Esophagus muscularis mucosa (tissue), 4 donors: ENCODE results near the gene DGCR8. TPM values are rescaled to one million over a fixed set of nuclear protein-coding genes. Genes with fewer than 3 reads are reported as not detected.

ENCODE experiments used
- DNase-seq: peaks from one replicate; pipeline ENCODE4 v3.0.0-alpha.2; 2017; ENCODE audit errors: extremely low spot score
- H3K27ac ChIP-seq, 4 donors: fragments of 200-600 bp; sonication (generic); replicated peaks in 1 of 4; 1 replicate in 3 of 4; 2 replicates in 1 of 4; pipeline ENCODE4 v1.5.1; 2016 to 2019; ENCODE audit warnings: mild to moderate bottlenecking in 1 of 4
- H3K27me3 ChIP-seq, 4 donors: fragments of 200-600 bp; sonication (generic); one replicate each; pipeline versions ENCODE4 v1.5.1 to v1.6.0; 2016 to 2019
- H3K36me3 ChIP-seq, 4 donors: fragments of 200-600 bp; sonication (generic); one replicate each; pipeline ENCODE4 v1.5.1; 2016 to 2019
- H3K4me1 ChIP-seq, 4 donors: fragments of 200-600 bp; sonication (generic); one replicate each; pipeline ENCODE4 v1.5.1; 2016 to 2019
- H3K4me3 ChIP-seq, 4 donors: fragments of 200-600 bp; sonication (generic); 1 replicate in 2 of 4; 2 replicates in 2 of 4; pipeline ENCODE4 v1.5.1; 2016 to 2019; ENCODE audit warnings: mild to moderate bottlenecking in 4 of 4, moderate library complexity in 1 of 4
- H3K9me3 ChIP-seq, 4 donors: fragments of 200-600 bp; sonication (generic); 1 replicate in 3 of 4; 2 replicates in 1 of 4; pipeline ENCODE4 v1.5.1; 2016 to 2019
- EP300 ChIP-seq: sonication (generic); formaldehyde crosslinking; IDR thresholded peaks from one replicate; pipeline ENCODE4 v1.6.1; 2017; ENCODE audit warnings: antibody characterized with exemption
- POLR2A ChIP-seq: fragments of 450-650 bp; IDR thresholded peaks from one replicate; pipeline ENCODE4 v1.6.1; 2017; ENCODE audit warnings: antibody characterized with exemption, moderate library complexity, mild to moderate bottlenecking, low read depth
- POLR2AphosphoS5 ChIP-seq, 2 donors: sonication (generic); formaldehyde crosslinking; IDR thresholded peaks; one replicate each; pipeline ENCODE4 v1.6.1; 2017; ENCODE audit warnings: antibody characterized with exemption in 2 of 2
- WGBS: methylation state at CpG from one replicate; pipeline ENCODE4 v1.1.5; 2018; 5-methylcytosine and 5-hydroxymethylcytosine counted together
- intact Hi-C: fragments of 100-400 bp; cut with DNase I; formaldehyde crosslinking; loops from one replicate; pipeline ENCODE4 v1.15.1; 2023
- total RNA-seq, 4 donors: library from RNA; depleted of rRNA; stranded (reverse); fragments of >200 nt; gene quantifications; one replicate each; pipeline versions ENCODE4 v1.1.0 to v1.2.1, GENCODE V29; 2016
- TF ChIP-seq, protein P1 (sequence below), 3 experiments: fragments of 200-600 bp in 2 of 3; fragments of 450-650 bp in 1 of 3; sonication (generic) in 2 of 3; IDR thresholded peaks; one replicate each; pipeline ENCODE4 v1.5.1; 2017 to 2019; ENCODE audit warnings: antibody characterized with exemption in 3 of 3, mild to moderate bottlenecking in 2 of 3, moderate library complexity in 1 of 3

DGCR8 gene
- total RNA-seq, 4 donors from 2014 or later = 16.9 to 26.6 (median 19.6) TPM

DNA sequence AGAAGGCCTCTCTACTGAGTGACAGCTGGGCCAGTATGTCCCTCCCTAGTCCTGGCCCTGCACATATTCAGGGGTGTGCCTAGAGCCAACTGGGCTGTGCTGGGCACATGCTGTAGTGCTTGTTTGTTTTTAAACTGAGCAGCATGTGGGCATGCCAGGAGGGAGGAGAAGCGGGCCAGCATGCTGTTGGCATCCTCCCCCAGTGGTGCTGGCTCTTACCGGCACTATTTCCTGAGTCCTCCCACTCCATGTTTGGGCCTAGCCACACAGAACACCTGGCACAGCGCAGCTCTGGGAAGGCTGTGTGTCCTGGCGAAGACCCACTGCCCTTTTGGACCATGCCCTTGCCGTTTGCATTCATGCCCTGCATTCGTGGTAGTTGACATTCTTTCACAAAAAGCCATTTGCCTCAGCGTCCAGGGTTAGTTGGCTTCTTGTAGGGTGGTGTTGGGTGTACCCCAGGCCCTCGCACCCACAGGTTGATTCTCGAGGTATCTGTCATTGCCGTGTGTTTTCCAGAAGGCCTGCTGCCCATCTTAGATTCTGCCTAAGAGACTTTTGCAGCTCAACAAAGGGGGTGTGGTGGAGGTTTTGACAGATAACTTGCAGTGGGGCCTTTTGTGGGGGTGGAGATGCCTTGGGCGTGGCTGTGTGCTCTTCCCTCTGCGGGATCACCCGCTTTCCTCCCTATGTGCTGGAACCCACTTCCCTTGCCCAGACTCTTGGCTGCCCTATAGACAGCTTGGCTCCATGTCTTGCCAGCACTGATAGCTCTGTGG, 13.6 kb downstream of the DGCR8 start:
- Histone ChIP-seq H3K27me3 (no peaks in the 10 kb centered on the region), H3K36me3 (peaks cover 91 to 100% (median 99%) of the 10 kb centered on the region in 4 donors), H3K27ac (no peak overlapping the region), H3K4me3 (no peak overlapping the region), H3K9me3 (no peaks in the 10 kb centered on the region), H3K4me1 (peaks cover 0 to 7% (median 0%) of the 10 kb centered on the region in 4 donors)
- WGBS = 86% methylated on average over 10 of the region's 13 CpGs
- intact Hi-C loops = no loop called here
- TF ChIP-seq, protein P1, sequence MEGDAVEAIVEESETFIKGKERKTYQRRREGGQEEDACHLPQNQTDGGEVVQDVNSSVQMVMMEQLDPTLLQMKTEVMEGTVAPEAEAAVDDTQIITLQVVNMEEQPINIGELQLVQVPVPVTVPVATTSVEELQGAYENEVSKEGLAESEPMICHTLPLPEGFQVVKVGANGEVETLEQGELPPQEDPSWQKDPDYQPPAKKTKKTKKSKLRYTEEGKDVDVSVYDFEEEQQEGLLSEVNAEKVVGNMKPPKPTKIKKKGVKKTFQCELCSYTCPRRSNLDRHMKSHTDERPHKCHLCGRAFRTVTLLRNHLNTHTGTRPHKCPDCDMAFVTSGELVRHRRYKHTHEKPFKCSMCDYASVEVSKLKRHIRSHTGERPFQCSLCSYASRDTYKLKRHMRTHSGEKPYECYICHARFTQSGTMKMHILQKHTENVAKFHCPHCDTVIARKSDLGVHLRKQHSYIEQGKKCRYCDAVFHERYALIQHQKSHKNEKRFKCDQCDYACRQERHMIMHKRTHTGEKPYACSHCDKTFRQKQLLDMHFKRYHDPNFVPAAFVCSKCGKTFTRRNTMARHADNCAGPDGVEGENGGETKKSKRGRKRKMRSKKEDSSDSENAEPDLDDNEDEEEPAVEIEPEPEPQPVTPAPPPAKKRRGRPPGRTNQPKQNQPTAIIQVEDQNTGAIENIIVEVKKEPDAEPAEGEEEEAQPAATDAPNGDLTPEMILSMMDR (IDR thresholded peaks at IDR 0.05) = no peak
- TF ChIP-seq POLR2A = no peak
- TF ChIP-seq EP300 = no peak
- TF ChIP-seq POLR2AphosphoS5 (IDR thresholded peaks at IDR 0.05) = no peak
- no peak for DNase-seq

DNA sequence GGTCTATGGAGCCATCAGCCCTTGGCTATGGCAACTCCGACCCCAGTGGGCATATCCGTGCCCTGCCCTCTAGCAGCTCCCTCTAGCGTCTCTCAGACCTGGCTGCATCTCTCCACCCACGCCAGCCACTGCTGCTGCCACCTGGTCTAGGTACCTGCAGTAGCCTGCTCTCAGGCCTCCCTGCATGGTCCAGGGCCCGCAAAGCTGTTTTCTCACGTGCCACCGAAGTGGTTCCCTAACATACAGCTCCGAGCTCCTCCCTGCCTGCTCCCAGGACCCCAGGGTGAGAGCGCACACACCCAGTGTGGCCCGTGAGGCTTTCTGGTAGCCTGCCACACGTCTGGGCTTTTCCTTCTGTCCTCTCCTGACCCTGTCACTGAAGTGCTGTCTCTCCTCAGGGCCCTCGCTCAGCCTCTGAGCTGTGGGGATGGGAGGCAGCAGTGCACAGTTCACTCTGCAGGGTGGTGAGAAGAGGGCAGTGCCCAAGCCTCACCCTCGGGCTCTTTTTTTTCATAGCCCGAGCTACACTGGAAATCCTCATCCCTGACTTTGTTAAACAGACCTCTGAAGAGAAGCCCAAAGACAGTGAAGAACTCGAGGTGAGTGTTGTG, 14.3 kb downstream of the DGCR8 start:
- peaks cover 88 to 100% (median 99%) of the 10 kb centered on the region in 4 donors for H3K36me3 ChIP-seq
- H3K27me3 ChIP-seq = no peaks in the 10 kb centered on the region
- no peaks in the 10 kb centered on the region for H3K9me3 ChIP-seq
- TF ChIP-seq, protein P1 (IDR thresholded peaks at IDR 0.05) = no peak
- no peak for TF ChIP-seq POLR2AphosphoS5 (IDR thresholded peaks at IDR 0.05)
- no peak for TF ChIP-seq POLR2A
- TF ChIP-seq EP300 = no peak
- DNase-seq = no peak
- peaks cover 0 to 7% (median 0%) of the 10 kb centered on the region in 4 donors for H3K4me1 ChIP-seq
- WGBS = 90% methylated on average over 14 of the region's 15 CpGs
- intact Hi-C loops = no loop called here
- H3K4me3 ChIP-seq = no peak overlapping the region
- H3K27ac ChIP-seq = no peak overlapping the region

DNA sequence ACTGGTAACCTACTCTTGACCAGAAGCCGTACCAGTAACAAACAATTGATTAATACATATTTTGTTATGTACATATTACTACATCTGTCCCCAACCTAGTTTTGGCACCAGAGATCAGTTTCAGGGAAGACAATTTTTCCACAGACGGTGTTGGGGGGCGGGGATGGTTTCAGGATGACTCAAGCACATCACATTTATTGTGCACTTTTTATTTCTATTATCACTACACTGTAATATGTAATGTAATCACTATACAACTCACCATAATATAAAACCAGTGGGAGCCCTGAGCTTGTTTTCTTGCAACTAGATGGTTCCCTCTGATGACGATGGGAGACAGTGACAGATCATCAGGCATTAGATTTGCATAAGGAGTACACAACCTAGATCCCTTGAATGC, 15.5 kb downstream of the DGCR8 start:
- peaks cover 0 to 7% (median 0%) of the 10 kb centered on the region in 4 donors for H3K4me1 ChIP-seq
- no peaks in the 10 kb centered on the region for H3K9me3 ChIP-seq
- H3K36me3 ChIP-seq = peaks cover 84 to 100% (median 99%) of the 10 kb centered on the region in 4 donors
- no peak for DNase-seq
- H3K4me3 ChIP-seq = no peak overlapping the region
- intact Hi-C loops = no loop called here
- no peak overlapping the region for H3K27ac ChIP-seq
- TF ChIP-seq, protein P1 (IDR thresholded peaks at IDR 0.05) = no peak
- TF ChIP-seq POLR2AphosphoS5 (IDR thresholded peaks at IDR 0.05) = no peak
- TF ChIP-seq POLR2A = no peak
- TF ChIP-seq EP300 = no peak
- 90% methylated on average over 4 of the region's 4 CpGs for WGBS
- H3K27me3 ChIP-seq = no peaks in the 10 kb centered on the region

GRCh38 chr22:20096574-20097420, 16.8 kb downstream of the DGCR8 start:
- intact Hi-C loops = no loop called here
- Histone ChIP-seq H3K36me3 (peaks cover 71 to 100% (median 99%) of the 10 kb centered on the region in 4 donors), H3K4me1 (peaks cover 0 to 7% (median 0%) of the 10 kb centered on the region in 4 donors)

More at GRCh38 chr22:20096574-20097420, 16.8 kb downstream of the DGCR8 start:
- 98% methylated on average over 2 of the region's 2 CpGs for WGBS
- Histone ChIP-seq H3K9me3 (no peaks in the 10 kb centered on the region), H3K27ac (no peak overlapping the region), H3K27me3 (no peaks in the 10 kb centered on the region), H3K4me3 (no peak overlapping the region)
- DNase-seq = no peak
- TF ChIP-seq POLR2AphosphoS5 (IDR thresholded peaks at IDR 0.05) = no peak
- TF ChIP-seq, protein P1 (IDR thresholded peaks at IDR 0.05) = no peak
- TF ChIP-seq POLR2A = no peak
- TF ChIP-seq EP300 = no peak
